Tibial nerve (tissue), 3 donors: ENCODE results near the gene MICB.

Experiments
- CTCF ChIP-seq, 5 experiments: fragments of 200-600 bp in 3 of 5; fragments of 450-650 bp in 2 of 5; sonication (generic) in 3 of 5; IDR thresholded peaks; one replicate each; pipeline ENCODE4 v1.5.1; 2016 to 2019; ENCODE audit warnings: antibody characterized with exemption in 5 of 5, mild to moderate bottlenecking in 3 of 5, moderate library complexity in 2 of 5
- POLR2A ChIP-seq, 2 donors: fragments of 450-650 bp; IDR thresholded peaks; one replicate each; pipeline ENCODE4 v1.6.1; 2017; ENCODE audit warnings: antibody characterized with exemption in 2 of 2, mild to moderate bottlenecking in 2 of 2, moderate library complexity in 2 of 2

DNA sequence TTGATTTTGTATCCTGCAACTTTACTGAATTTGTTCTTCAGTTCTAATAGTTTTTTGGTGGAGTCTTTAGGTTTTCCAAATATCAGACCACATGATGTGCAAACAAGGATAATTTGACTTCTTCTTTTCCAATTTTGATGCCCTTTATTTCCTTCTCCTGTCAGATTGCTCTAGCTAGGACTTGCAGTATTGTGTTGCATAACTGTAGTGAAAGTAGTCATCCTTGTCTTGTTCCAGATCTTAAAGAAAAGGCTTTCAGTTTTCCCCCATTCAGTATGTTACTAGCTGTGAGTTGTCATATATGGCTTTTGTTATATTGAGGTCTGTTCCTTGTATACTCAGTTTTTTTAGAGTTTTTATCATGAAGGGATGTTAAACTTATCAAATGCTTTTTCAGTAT lies 4.6 kb downstream of the MICB start:
- TF ChIP-seq CTCF (IDR thresholded peaks at IDR 0.05) (no peak), POLR2A (IDR thresholded peaks at IDR 0.05) (no peak)
